OCI-LY7 (cell line): ENCODE measurements around the gene DNAI1. TPM values are rescaled to one million over a fixed set of nuclear protein-coding genes. Genes with fewer than 3 reads are reported as not detected.

Source experiments
- BruUV-seq: library from RNA; stranded (reverse); fragments of 400-500 nt; replicated peaks from 2 replicates; lab custom pipeline; 2021; lab: Mats Ljungman, UMichigan
- CTCF ChIA-PET: fragments of 300-600 bp; sonication (Branson Sonifier 250); formaldehyde crosslinking; loops from one replicate; lab custom pipeline; 2022; ENCODE audit warnings: antibody characterized with exemption; ENCODE audit not compliant: unreplicated experiment; lab: Charles Lee
- POLR2A ChIA-PET: fragments of 300-600 bp; sonication (Branson Sonifier 250); formaldehyde crosslinking; loops from one replicate; lab custom pipeline; 2022; ENCODE audit warnings: antibody characterized with exemption; lab: Charles Lee
- DNase-seq: peaks from one replicate; pipeline ENCODE4 v3.0.0-alpha.2; 2015; ENCODE audit warnings: low spot score
- H2AFZ ChIP-seq: fragments of 200-600 bp; sonication (generic), shearing (Covaris generic); 2 replicates; pipeline ENCODE4 v1.6.1; 2014; ENCODE audit warnings: mild to moderate bottlenecking, antibody characterized with exemption, low read length, moderate library complexity
- H3K27ac ChIP-seq: fragments of 200-600 bp; sonication (generic); 2 replicates; pipeline ENCODE4 v1.5.1; 2014; ENCODE audit warnings: mixed run types, low read depth, mild to moderate bottlenecking, moderate library complexity, low read length, inconsistent platforms; ENCODE audit not compliant: poor library complexity, severe bottlenecking
- H3K36me3 ChIP-seq: fragments of 200-600 bp; sonication (generic); 2 replicates; pipeline ENCODE4 v1.6.1; 2014; ENCODE audit warnings: mild to moderate bottlenecking, antibody characterized with exemption, low read length, moderate library complexity, mixed read lengths; ENCODE audit not compliant: insufficient read depth
- H3K4me1 ChIP-seq: fragments of 200-600 bp; sonication (generic); 2 replicates; pipeline ENCODE4 v1.5.1; 2014; ENCODE audit warnings: mild to moderate bottlenecking, low read length; ENCODE audit not compliant: insufficient read depth, poor library complexity, severe bottlenecking
- H3K4me2 ChIP-seq: fragments of 200-600 bp; sonication (generic); 2 replicates; pipeline ENCODE4 v1.6.1; 2014; ENCODE audit warnings: mild to moderate bottlenecking, low read length
- H3K4me3 ChIP-seq: fragments of 200-600 bp; sonication (generic); 2 replicates; pipeline ENCODE4 v1.5.1; 2014; ENCODE audit warnings: mild to moderate bottlenecking, low read depth, low read length; ENCODE audit not compliant: poor library complexity, severe bottlenecking
- H3K79me2 ChIP-seq: fragments of 200-600 bp; sonication (generic); 2 replicates; pipeline ENCODE4 v1.6.1; 2016; ENCODE audit warnings: low read depth, mild to moderate bottlenecking, low read length, moderate library complexity, mixed read lengths; ENCODE audit not compliant: insufficient read depth
- H3K9me2 ChIP-seq: fragments of 200-600 bp; sonication (generic); 2 replicates; pipeline ENCODE4 v1.6.1; 2016; ENCODE audit warnings: mild to moderate bottlenecking, low read length, mixed read lengths; ENCODE audit not compliant: insufficient read depth
- H3K9me3 ChIP-seq: fragments of 200-600 bp; sonication (generic); 2 replicates; pipeline ENCODE4 v1.6.1; 2014; ENCODE audit warnings: mild to moderate bottlenecking, mixed run types, low read length, mixed read lengths
- H4K20me1 ChIP-seq: fragments of 200-600 bp; sonication (generic); 2 replicates; pipeline ENCODE4 v1.6.1; 2014; ENCODE audit warnings: mild to moderate bottlenecking, antibody characterized with exemption, low read length, moderate library complexity, mixed read lengths; ENCODE audit not compliant: insufficient read depth
- EZH2phosphoT487 ChIP-seq: fragments of 200-600 bp; sonication (generic); IDR thresholded peaks from 2 replicates; pipeline ENCODE4 v1.6.1; 2018; ENCODE audit warnings: low read depth, borderline replicate concordance, mild to moderate bottlenecking, mixed run types, antibody characterized with exemption, low read length, moderate library complexity, mixed read lengths
- intact Hi-C: fragments of 100-400 bp; cut with micrococcal nuclease; formaldehyde crosslinking; loops from one replicate; pipeline ENCODE4 v1.10.0; 2022; ENCODE audit not compliant: unreplicated experiment
- total RNA-seq, 2 experiments: library from RNA; depleted of rRNA in 1 of 2; stranded (reverse); fragments of >200 nt in 1 of 2; shearing (Covaris generic) in 1 of 2; gene quantifications; 2 replicates each; pipeline ENCODE4 v1.2.3, GENCODE V29; 2014 to 2022
- TF ChIP-seq, protein P1 (sequence below): fragments of 200-600 bp; sonication (generic); conservative IDR thresholded peaks from 2 replicates; pipeline ENCODE4 v1.5.1; 2014; ENCODE audit warnings: mild to moderate bottlenecking, antibody characterized with exemption, low read length, moderate library complexity, mixed read lengths

The DNAI1 gene
- total RNA-seq, 2 experiments from 2014 or later = 0.57 to 0.97 TPM

DNA sequence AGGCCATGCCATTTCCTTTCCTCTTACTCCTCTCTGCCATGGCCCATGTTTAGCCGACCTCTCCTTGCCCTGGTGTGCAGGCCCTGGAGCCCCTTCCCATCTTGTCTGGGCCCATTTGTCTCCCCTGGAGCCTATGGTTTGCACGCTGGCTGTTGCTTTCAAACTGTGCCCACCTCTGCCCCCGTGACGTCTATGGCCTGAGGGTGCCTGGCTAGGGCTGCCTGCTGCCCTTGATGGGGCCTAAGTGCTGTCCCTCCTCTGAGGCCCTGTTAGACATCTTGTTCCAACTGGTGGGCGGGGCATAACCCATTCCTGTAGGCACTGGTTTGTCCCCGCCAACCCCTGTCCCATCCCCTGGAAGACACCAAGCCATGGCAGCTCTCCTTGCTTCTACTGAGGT is 86.9 kb downstream of the DNAI1 start:
- no peaks in the 10 kb centered on the region for H3K79me2 ChIP-seq
- H3K4me3 ChIP-seq = no peak overlapping the region
- H3K9me2 ChIP-seq = no peaks in the 10 kb centered on the region
- H3K36me3 ChIP-seq = no peaks in the 10 kb centered on the region
- H3K4me1 ChIP-seq = no peaks in the 10 kb centered on the region
- CTCF ChIA-PET = no interaction called here
- TF ChIP-seq, protein P1, sequence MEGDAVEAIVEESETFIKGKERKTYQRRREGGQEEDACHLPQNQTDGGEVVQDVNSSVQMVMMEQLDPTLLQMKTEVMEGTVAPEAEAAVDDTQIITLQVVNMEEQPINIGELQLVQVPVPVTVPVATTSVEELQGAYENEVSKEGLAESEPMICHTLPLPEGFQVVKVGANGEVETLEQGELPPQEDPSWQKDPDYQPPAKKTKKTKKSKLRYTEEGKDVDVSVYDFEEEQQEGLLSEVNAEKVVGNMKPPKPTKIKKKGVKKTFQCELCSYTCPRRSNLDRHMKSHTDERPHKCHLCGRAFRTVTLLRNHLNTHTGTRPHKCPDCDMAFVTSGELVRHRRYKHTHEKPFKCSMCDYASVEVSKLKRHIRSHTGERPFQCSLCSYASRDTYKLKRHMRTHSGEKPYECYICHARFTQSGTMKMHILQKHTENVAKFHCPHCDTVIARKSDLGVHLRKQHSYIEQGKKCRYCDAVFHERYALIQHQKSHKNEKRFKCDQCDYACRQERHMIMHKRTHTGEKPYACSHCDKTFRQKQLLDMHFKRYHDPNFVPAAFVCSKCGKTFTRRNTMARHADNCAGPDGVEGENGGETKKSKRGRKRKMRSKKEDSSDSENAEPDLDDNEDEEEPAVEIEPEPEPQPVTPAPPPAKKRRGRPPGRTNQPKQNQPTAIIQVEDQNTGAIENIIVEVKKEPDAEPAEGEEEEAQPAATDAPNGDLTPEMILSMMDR = no peak
- no peak overlapping the region for H3K4me2 ChIP-seq
- no peaks in the 10 kb centered on the region for H3K9me3 ChIP-seq
- no peak overlapping the region for H3K27ac ChIP-seq
- no peak for DNase-seq
- POLR2A ChIA-PET = no interaction called here
- no peak overlapping the region for H2AFZ ChIP-seq
- H4K20me1 ChIP-seq = no peaks in the 10 kb centered on the region
- BruUV-seq = no TSS peak
- intact Hi-C loops = loop anchor here (5.0 kb wide), 1 partner anchor 138 kb away; no protein-coding TSS in a partner anchor

GRCh38 chr9:34546102-34546833 is 87.7 kb downstream of the DNAI1 start:
- Histone ChIP-seq H3K9me2 (no peaks in the 10 kb centered on the region), H3K27ac (no peak overlapping the region), H4K20me1 (no peaks in the 10 kb centered on the region), H3K9me3 (no peaks in the 10 kb centered on the region), H3K36me3 (no peaks in the 10 kb centered on the region), H2AFZ (no peak overlapping the region), H3K4me2 (no peak overlapping the region), H3K4me3 (no peak overlapping the region), H3K4me1 (no peaks in the 10 kb centered on the region), H3K79me2 (no peaks in the 10 kb centered on the region)
- DNase-seq = no peak
- POLR2A ChIA-PET = no interaction called here
- TF ChIP-seq, protein P1 = no peak
- no peak for TF ChIP-seq EZH2phosphoT487
- intact Hi-C loops = loop anchor here (2.0 to 5.0 kb wide), 2 partner anchors 109 to 139 kb away; no protein-coding TSS in a partner anchor
- CTCF ChIA-PET = no interaction called here
- no TSS peak for BruUV-seq
